Measurements from ENCODE around the gene NEGR1. TPM values are rescaled to one million over a fixed set of nuclear protein-coding genes. Genes with fewer than 3 reads are reported as not detected.

NEGR1 gene
- total RNA-seq, 1 experiment from 2014 or later: 2.9 TPM

- Mint-ChIP-seq H3K4me3 (no peak overlapping the region), H3K27me3 (ENCODE audit: low read depth) (no peaks in the 10 kb centered on the region), H3K27ac (no peak overlapping the region), H3K36me3 (no peaks in the 10 kb centered on the region), H3K9me3 (no peaks in the 10 kb centered on the region), H3K4me1 (peaks cover 10% of the 10 kb centered on the region)
- ATAC-seq (no peak), DNase-seq (ENCODE audit: low spot score) (no peak)
- POLR2A ChIA-PET: interaction anchor here (0.6 kb wide), 1 partner anchor 307 kb away, joined by 4 read pairs; no protein-coding TSS in a partner anchor
- TF ChIP-seq EMX1 (CRISPR knock-in tag; IDR thresholded peaks at IDR 0.05) (no peak), ETV6 (CRISPR knock-in tag; IDR thresholded peaks at IDR 0.05) (no peak), PREB (CRISPR knock-in tag; IDR thresholded peaks at IDR 0.05; ENCODE audit: borderline replicate concordance) (no peak)
- CTCF ChIA-PET: no interaction called here
These were observed 615.7 kb downstream of the NEGR1 start for GRCh38 chr1:71666609-71667008.

- ATAC-seq (no peak), DNase-seq (ENCODE audit: low spot score) (no peak)
- H3K4me1 Mint-ChIP-seq: no peaks in the 10 kb centered on the region
- 0 out of 2 replicates have a peak, but pooled peaks cover 4% of the 10 kb centered on the region for H3K9me3 Mint-ChIP-seq
- CTCF ChIA-PET: no interaction called here
- no peak overlapping the region for H3K4me3 Mint-ChIP-seq
- no peak overlapping the region for H3K27ac Mint-ChIP-seq
- POLR2A ChIA-PET: no interaction called here
- H3K36me3 Mint-ChIP-seq: no peaks in the 10 kb centered on the region
- no peaks in the 10 kb centered on the region; the same call in 1 of the 2 replicates for H3K27me3 Mint-ChIP-seq (ENCODE audit: low read depth)
- TF ChIP-seq ERG (CRISPR knock-in tag; IDR thresholded peaks at IDR 0.05): no peak
- no peak for TF ChIP-seq CBFB (CRISPR knock-in tag; IDR thresholded peaks at IDR 0.05; ENCODE audit: low read depth)
- TF ChIP-seq GRHL2 (CRISPR knock-in tag; IDR thresholded peaks at IDR 0.05; ENCODE audit: insufficient replicate concordance, severe bottlenecking): no peak
- TF ChIP-seq RELA (CRISPR knock-in tag; IDR thresholded peaks at IDR 0.05; ENCODE audit: borderline replicate concordance): no peak
- TF ChIP-seq IRF1 (CRISPR knock-in tag; IDR thresholded peaks at IDR 0.05): no peak
- no peak for TF ChIP-seq ZNF532 (CRISPR knock-in tag; IDR thresholded peaks at IDR 0.05; ENCODE audit: borderline replicate concordance)
- TF ChIP-seq GABPB1 (CRISPR knock-in tag; IDR thresholded peaks at IDR 0.05): no peak
- no peak for TF ChIP-seq FOXP1 (CRISPR knock-in tag; IDR thresholded peaks at IDR 0.05; ENCODE audit: borderline replicate concordance)
- no peak for TF ChIP-seq JUN (CRISPR knock-in tag; IDR thresholded peaks at IDR 0.05)
- TF ChIP-seq TP53 (CRISPR knock-in tag; IDR thresholded peaks at IDR 0.05): no peak
- no peak for TF ChIP-seq CREB1 (CRISPR knock-in tag; IDR thresholded peaks at IDR 0.05)
- TF ChIP-seq E2F4 (CRISPR knock-in tag; IDR thresholded peaks at IDR 0.05; ENCODE audit: borderline replicate concordance, low read depth): no peak
- TF ChIP-seq MLX (CRISPR knock-in tag; IDR thresholded peaks at IDR 0.05): no peak
- TF ChIP-seq ZNF425 (CRISPR knock-in tag; conservative IDR thresholded peaks at IDR 0.05): no peak
- no peak for TF ChIP-seq ZNF396 (CRISPR knock-in tag; IDR thresholded peaks at IDR 0.05; ENCODE audit: borderline replicate concordance)
- TF ChIP-seq EMX1 (CRISPR knock-in tag; IDR thresholded peaks at IDR 0.05): no peak
- no peak for TF ChIP-seq ZNF671 (CRISPR knock-in tag; IDR thresholded peaks at IDR 0.05)
- no peak for TF ChIP-seq STAT6 (CRISPR knock-in tag; conservative IDR thresholded peaks at IDR 0.05; ENCODE audit: low read depth)
- no peak for TF ChIP-seq NFATC4 (CRISPR knock-in tag; IDR thresholded peaks at IDR 0.05)
These were observed 621.9 kb downstream of the NEGR1 start for GRCh38 chr1:71660411-71660810.
